Retinal pigment epithelial cell (primary cell): Measurements from ENCODE around the gene MACROD1.

Experiments
- DNase-seq: peaks from one replicate; pipeline ENCODE4 v3.0.0-alpha.2; 2010; ENCODE audit warnings: low read depth
- H3K4me3 ChIP-seq: 2 replicates; pipeline ENCODE4 v1.5.1; 2011; ENCODE audit warnings: mild to moderate bottlenecking, low read length, control low read depth, moderate library complexity
- CTCF ChIP-seq: conservative IDR thresholded peaks from 2 replicates; pipeline ENCODE4 v1.5.1; 2011; ENCODE audit warnings: low read depth, low read length, control low read depth, inconsistent platforms

The MACROD1 gene

GRCh38 chr11:64185175-64185692, 19.3 kb upstream of the MACROD1 start:
- DNase-seq, result peak; percentile 19

GRCh38 chr11:64183890-64184289, 18.0 kb upstream of the MACROD1 start:
- no peak for TF ChIP-seq CTCF
- H3K4me3 ChIP-seq, result no peak overlapping the region

More at GRCh38 chr11:64185175-64185692, 19.3 kb upstream of the MACROD1 start:
- peak; percentile 33 for TF ChIP-seq CTCF
- H3K4me3 ChIP-seq, result peak overlapping the region; percentile 60

GRCh38 chr11:64181506-64182411, 15.8 kb upstream of the MACROD1 start:
- H3K4me3 ChIP-seq, result no peak overlapping the region
- TF ChIP-seq CTCF, result no peak
- DNase-seq, result peak; percentile 81

More at GRCh38 chr11:64183890-64184289, 18.0 kb upstream of the MACROD1 start:
- DNase-seq, result no peak

- no peak for TF ChIP-seq CTCF
- DNase-seq, result no peak
- H3K4me3 ChIP-seq, result no peak overlapping the region
These were observed 15.0 kb upstream of the MACROD1 start for GRCh38 chr11:64180891-64181290.

GRCh38 chr11:64178951-64179639, 13.2 kb upstream of the MACROD1 start:
- no peak overlapping the region for H3K4me3 ChIP-seq
- no peak for DNase-seq
- no peak for TF ChIP-seq CTCF

GRCh38 chr11:64178203-64178602, 12.3 kb upstream of the MACROD1 start:
- TF ChIP-seq CTCF, result no peak
- no peak for DNase-seq
- H3K4me3 ChIP-seq, result no peak overlapping the region
